ENCODE measurements around the gene RAB11FIP3. TPM values are rescaled to one million over a fixed set of nuclear protein-coding genes. Genes with fewer than 3 reads are reported as not detected.

Gene RAB11FIP3
- total RNA-seq, 1 donor, result 23.4 TPM

DNA sequence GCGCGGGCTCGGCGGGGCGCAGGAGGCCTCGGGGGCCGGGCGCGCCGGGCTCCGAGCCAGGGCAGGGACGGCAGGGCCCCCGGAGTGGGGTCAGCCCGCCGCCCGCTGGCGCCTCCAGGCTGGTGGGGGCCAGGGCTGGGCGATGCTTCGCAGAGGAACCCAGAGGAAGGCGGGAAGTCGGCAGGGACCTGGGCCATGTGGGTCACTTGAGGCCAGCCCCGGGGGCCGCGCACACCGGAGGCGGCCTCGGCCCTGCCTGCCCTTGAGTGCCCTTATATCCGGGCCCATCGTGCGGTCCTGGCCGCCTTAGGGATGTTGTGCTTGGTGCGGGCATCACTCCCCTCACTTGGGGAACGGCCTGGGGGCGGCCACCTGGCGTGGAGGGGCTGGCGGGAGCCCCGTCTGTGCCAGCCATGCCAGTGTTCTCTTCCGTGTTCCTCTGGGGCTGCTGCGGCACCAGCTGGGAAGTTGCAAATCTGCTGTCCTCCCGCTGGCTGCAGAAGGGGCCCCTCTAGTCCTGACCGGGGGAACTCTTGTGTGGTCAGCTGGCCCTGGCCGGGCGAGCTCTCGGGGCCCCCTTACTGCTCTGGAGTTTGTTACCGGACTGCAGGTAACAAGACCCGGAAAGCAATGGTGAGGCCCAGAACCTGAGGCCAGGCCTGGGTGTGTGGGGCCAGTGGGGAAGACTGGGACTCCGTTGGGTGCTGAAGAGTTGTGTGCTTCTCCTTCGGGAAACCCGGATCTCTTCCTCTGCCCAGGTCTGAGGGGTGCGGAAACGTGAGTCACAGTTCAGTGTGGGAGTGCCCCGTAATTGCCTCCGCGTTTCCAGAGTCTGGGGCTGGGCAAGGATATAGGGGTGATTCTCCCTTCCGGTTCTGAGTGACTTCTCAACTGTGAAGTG, 102.9 kb downstream of the RAB11FIP3 start:
- peak in 1 of 3 donors; percentile 25 for DNase-seq (ENCODE audit: low read depth in 2 of 3, low spot score in 2 of 3)

DNA sequence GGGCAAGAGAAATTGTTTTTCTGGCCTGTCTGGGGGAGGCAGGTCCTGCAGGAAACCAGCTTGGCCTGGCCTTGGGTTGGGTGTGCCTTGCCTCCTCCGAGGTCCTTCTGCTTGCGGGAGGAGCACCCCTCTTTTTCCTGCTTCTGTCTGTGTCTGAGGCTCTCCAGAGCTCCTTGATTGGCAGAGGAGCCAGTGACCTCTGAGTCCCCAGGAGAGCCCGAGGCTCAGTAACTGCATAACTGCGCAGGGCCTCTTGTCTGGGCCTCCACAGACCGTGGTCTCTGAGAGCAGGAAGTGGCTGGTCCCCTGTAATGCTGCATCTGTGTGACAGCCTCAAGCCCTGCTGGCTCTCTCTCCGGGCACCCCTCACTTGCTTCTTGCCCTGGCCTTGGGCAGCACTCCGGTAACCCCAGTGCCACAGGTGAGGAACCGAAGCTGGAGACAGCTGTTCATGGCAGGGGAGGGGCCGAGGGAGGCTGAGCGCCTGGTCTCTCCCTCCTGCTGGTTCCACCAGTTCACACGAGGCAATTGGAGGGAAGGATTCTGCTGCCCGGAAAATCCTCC, 103.6 kb downstream of the RAB11FIP3 start:
- DNase-seq (ENCODE audit: low read depth in 2 of 3, low spot score in 2 of 3), result peak in 1 of 3 donors; percentile 21

DNA sequence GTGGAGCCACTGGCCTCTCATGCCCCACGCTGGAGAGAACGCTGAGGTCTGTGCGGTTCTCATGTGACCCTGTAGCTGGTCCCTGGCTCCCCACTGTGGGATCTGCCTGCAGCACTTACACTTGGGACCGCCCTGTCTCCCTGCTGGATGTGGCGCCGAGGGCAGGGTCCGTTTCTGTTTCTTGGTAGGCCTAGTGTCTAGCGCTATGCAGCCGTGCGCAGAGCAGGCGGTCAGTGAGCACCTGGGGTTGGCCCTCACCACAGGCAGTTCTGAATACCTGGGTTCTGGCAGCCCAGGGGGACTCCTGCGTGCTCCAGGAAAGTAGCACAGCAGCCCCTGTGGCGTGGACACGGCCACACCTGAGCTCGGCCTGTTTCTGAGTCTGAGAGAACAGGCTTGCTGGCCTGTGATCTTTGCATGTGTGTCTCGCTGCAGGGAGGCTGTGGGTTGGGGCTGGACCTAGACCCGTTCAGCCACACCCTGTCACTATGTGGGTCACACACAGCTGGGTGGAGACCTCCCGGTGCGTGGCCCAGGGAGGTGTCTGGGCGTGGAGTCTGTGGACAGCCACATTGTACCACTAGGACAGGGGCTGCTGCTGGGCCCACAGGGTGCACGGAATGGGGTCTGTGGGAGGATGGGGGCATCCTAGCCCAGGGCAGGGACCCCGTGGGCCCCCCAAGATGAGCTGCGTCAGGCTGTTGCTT, 104.8 kb downstream of the RAB11FIP3 start:
- no peak for DNase-seq (ENCODE audit: low read depth in 2 of 3, low spot score in 2 of 3)

GRCh38 chr16:531494-532125, 106.2 kb downstream of the RAB11FIP3 start:
- no peak for DNase-seq (ENCODE audit: low read depth in 2 of 3, low spot score in 2 of 3)

GRCh38 chr16:533391-534123, 108.1 kb downstream of the RAB11FIP3 start:
- DNase-seq (ENCODE audit: low read depth in 2 of 3, low spot score in 2 of 3), result no peak

DNA sequence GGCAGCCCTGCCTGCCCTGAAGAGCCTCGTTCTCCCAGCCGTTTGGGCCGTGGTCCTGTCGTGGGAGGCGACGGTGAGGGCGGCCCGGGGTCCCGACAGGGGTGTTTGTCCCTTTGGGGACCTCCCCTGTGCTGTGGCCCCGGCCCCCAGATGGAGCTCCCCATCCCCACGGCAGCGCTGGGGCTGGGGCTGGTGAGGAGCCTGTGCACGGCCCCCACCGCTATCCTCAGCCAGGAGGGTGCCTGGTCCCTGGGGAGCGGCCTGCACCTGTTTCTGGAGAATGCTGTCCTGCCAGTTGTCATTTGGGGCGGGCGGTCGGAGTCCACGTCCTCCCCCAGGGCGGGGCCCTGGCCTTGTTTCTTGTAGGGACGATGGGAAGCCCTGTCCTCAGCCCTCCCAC, 108.7 kb downstream of the RAB11FIP3 start:
- DNase-seq (ENCODE audit: low read depth in 2 of 3, low spot score in 2 of 3), result no peak

- DNase-seq (ENCODE audit: low read depth in 2 of 3, low spot score in 2 of 3), result no peak
Measured at GRCh38 chr16:534856-535445, 109.5 kb downstream of the RAB11FIP3 start.

DNA sequence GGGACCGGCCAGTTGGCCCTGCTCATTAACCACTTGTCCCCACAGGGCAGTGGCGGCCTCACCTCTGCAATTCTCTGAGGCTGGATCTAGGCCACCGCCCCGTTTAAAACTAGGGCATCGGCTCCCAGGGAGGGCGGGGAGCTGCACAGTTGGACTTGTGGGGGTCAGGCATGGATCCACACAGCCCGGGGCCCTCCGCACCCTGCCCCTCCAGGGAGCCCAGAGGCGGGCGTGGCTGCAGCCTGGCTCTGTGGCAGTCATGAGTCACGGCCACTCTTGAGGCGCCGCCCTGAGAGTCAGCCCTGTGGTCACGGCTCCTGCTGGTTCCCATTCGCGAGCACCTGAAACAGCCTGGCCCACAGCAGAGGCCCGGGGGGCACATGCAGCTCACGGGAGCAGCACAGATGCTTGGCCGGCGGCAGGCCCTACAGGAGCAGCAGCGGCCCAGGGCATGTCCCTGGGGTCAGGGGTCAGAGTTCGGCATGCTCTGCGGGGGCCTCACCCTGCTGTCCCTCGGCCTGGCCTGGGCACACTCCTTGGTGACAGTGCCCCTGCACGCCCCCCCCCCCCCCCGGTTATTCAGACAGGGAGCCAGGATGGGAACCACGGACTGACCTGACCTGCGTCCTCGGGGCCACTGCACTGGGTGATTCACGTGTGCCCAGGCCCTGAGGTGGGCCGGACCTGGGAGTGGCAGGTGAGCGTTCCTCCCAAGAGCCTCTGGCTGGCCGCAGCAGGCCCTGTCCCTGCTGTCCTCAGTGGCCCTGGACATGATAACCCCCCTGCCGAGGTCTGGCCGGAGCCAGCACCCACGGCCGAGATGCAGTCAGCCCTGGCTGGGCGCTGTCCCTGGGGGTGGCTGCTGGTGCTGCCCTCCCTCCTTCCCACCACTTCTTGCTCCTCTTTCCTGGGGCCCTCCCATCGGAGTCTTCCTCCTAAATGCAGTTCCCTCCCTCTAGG, 110.3 kb downstream of the RAB11FIP3 start:
- DNase-seq (ENCODE audit: low read depth in 2 of 3, low spot score in 2 of 3), result no peak

DNA sequence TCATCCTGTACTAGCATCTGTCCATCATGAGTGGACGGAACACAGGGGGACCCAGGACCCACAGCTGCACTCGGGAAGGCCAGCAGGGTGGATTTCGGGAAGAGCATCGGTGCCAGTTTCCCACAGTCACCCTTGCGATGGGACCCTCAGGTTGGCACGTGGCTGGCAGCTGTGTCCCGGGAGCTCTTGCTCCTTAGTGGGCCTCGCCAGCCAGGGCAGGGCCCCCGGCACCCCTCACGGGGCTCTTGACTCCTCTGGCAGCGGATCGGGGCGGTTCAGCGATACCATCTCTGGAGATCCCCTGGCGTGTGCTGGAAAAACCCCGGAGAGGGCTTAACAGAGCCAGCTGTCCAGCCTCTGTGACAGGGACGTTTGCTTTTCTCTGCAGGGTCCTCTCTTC, 111.3 kb downstream of the RAB11FIP3 start:
- no peak for DNase-seq (ENCODE audit: low read depth in 2 of 3, low spot score in 2 of 3)

DNA sequence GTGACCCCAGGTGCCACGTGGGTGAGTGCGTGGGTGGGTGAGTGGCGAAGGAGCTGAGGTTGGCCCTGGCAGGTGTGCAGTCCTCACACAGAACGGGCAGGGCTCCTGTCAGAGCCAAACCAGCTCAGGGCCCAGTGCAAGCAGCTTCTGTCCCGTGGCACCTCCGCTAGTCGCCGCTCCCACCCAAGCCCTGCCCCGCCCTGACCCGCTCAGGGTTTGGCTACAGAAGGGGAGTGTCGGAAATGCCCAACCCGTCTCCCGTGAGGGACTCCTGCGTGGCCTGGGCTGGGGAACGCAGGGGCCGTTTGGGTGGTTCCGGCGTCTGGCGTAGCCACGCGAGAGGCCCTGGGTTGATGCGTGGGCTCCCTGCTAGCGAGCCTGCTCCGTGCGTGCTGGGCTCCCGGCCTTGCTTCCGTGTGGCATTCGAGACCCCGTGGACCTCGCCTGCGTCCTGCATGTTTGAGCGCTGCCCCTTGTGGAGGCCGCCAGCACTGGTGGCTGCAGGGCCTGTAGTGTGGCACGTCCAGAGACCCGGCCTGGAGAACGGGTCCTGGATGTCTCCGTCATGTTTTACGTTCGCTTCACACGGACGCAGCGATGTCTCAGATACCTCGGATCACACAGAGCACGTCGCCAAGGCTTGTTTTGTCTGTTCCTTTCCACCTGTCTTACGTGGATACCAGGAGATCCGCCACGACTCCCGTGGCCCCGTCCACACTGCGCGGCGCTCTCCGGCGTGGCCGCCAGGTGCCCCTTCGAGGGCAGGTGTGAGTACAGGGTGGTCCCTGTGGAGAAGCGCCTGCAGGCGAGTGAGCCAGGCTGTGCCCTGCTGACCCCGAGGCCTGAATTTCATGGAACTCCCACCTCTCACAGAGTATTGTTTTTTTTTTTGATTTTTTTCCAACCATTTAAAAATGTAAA, 112.2 kb downstream of the RAB11FIP3 start:
- no peak for DNase-seq (ENCODE audit: low read depth in 2 of 3, low spot score in 2 of 3)

GRCh38 chr16:539901-540530, 114.6 kb downstream of the RAB11FIP3 start:
- DNase-seq (ENCODE audit: low read depth in 2 of 3, low spot score in 2 of 3), result no peak

DNA sequence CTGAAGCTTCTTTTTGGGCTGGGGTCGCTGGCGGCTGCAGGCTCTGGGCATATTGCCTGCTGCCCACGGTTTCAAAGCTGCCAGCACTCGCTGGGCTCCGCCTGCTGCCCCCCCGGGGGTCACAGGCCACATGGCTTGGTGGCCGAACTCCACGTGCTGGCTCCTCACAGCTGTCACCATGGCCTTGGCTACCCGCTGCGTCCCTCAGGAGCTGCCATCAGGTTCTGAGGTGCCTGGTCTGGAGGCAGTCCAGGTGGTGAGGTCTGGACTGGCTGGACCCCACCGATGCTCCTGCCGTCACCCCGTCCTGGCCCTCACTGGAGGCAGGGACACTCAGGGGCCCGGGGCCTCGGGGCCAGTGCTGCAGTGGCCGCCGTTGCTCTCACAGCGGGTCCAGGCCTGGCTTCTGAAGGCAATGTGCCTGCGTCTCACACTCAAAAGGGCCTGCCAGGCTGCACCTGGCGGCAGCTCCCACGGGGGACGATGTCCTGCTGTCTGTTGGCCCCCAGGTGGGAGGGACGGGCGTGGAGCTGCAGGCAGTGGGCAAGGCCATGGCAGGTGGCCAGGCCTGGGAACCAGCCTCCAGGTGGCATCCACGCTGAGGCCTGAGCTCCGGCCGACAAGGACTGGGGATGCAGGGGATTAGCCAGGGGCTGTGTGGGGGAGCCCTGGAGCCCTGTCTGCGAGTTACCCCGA, 115.3 kb downstream of the RAB11FIP3 start:
- no peak for DNase-seq (ENCODE audit: low read depth in 2 of 3, low spot score in 2 of 3)

DNA sequence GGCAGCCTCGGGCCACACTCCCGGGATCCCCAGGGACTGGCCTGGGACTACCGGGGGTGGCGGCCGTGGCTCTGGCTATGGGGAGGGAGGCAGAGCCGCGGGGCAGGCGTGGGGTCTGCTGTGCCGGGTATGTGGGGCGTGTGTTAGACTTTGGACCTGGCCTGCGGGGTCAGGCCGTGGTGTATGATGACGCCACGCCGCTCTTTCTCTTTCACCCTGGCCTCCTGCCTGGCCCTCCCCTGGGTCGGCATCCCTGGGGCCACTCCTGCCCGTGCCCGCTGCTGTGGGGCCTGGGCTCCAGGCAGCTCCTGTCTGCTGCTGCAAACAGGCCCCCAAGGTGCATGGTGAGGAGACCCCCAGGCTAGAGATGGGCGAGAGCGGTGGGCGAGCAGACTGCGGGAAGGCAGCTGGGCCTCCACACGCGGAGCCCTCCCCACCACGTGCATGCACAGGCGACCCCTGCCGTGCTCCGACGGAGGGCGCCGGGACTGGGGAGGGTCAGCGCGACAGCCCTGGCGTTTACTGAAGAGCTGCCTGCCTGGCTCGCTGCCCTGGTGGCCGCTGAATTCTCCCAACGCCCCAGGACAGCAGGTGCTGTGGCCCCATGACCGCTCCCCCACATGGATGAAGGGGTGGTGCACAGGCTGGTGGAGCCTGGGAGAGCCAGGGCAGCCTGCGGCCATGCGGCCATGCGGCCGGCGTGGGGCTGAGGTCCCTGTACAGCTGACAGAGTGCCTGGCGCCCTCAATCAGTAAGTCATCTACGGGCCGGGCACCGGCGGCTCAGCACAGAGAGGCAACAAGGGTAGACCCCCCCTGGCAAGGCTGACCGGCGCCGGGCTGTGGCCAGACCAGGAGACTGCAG, 118.1 kb downstream of the RAB11FIP3 start:
- DNase-seq (ENCODE audit: low read depth in 2 of 3, low spot score in 2 of 3), result no peak

DNA sequence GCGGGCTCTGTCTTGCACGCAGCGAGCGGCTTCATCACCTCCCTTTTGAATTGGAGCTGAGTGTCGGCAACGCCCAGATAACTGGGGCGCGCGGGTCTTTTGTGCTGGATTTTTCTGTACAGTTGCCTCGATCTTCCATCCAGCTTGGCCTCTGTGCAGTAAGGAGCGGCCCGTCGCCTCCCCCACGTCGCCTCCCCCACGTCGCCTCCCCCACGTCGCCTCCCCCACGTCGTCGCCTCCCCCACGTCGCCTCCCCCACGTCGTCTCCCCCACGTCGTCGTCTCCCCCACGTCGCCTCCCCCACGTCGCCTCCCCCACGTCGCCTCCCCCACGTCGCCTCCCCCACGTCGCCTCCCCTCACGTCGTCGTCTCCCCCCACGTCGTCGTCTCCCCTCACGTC, 119.1 kb downstream of the RAB11FIP3 start:
- DNase-seq (ENCODE audit: low read depth in 2 of 3, low spot score in 2 of 3), result no peak

GRCh38 chr16:546909-547770, 121.7 kb downstream of the RAB11FIP3 start:
- peak in 1 of 3 donors; percentile 38 for DNase-seq (ENCODE audit: low read depth in 2 of 3, low spot score in 2 of 3)
